GM18868 (cell line): Measurements from ENCODE around the gene MAN2B1.
"Not testable (repeated sequence)": the region's sequence is repeated elsewhere in the genome, so short reads cannot be mapped to it uniquely, and the experiment has no call there.

Experiments
- ATAC-seq: cut with Tn5 transposase; IDR thresholded peaks from one replicate; pipeline ENCODE4 v1.9.1; 2021; ENCODE audit warnings: mild to moderate bottlenecking, moderate library complexity; ENCODE audit not compliant: unreplicated experiment

MAN2B1 gene

DNA sequence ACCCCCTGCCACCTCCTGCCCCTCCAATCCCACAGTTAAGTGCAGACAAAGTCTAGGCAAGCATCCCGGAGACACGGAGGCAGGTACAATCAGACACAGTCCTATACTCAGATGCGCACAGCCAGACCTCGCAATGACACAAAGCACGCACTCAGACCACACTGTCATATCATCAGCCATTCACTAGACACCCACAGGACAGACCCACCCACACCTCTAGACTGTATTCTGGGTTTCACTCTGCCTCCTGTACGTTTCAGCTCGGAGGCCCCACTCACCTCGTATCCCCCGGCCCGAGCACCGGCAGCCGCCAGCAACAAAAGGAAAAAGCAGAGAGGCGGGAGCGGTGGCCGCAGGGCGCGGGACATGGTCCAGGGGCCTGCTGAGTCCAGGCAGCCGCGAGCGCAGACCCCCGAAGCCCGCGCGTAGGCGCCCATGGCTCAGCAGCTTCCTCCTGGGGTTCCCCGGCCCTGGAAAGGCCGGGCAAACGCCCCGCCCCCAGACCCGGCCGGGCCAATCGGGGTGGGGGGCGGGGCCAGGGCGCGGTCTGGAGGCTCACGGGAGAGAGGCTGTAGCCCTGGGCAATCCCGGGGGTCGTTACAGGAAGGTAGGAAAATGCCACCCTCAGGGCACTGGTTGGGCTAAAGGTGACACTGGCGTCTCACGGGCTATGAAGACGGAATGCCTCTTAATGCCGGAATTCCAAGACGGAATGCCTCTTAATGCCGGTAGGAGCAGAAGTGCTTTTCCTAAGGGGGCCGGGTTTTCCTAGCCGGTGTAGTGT lies at the start of gene MAN2B1, which contains the start of gene WDR83:
Gene MAN2B1 (minus strand): TSS at position 478 of the 784 bp plus-strand sequence. CDS start 41 bp downstream, at position 437.
Gene WDR83 (plus strand): TSS at position 543 of the 784 bp plus-strand sequence. CDS start 2,984 bp downstream, outside the sequence.
- peak; percentile 51 for ATAC-seq

DNA sequence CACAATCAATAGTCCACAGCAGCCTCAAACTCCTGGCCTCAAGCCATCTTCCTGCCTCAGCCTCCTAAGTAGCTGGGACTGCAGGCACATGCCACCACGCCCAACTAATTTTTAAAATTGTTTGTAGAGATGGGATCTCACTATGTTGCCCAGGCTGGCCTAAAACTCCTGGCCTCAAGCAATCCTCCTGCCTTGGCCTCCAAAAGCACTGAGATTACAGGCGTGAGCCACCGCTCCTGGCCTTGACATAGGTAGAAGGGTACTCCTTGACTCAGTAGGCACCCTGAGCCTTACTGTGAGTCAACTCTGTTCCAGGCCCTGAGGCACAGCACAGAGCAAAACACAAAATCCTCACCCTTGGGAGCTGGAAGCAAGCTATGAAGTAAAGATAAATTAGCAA lies 49.4 kb upstream of the MAN2B1 start:
- ATAC-seq: no peak

DNA sequence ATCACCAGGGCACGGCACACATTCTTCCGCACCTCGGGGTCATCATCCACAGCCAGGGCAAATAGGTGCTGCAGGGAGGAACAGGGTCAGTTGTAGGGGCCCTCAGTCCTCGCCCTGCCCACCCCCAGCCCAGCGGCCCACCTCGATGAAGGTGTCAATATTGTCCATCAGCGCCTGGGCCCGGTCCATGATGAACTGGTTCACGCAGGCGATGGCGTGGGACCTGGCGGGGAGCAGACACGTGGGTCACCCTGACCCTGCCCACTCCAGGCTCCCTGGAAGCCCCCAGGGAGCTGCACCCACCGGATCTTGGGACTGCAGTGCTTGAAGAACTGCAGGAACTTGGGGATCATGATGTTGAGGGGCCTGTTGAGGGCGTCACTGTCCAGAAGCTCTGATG lies 48.6 kb upstream of the MAN2B1 start:
- ATAC-seq: no peak

DNA sequence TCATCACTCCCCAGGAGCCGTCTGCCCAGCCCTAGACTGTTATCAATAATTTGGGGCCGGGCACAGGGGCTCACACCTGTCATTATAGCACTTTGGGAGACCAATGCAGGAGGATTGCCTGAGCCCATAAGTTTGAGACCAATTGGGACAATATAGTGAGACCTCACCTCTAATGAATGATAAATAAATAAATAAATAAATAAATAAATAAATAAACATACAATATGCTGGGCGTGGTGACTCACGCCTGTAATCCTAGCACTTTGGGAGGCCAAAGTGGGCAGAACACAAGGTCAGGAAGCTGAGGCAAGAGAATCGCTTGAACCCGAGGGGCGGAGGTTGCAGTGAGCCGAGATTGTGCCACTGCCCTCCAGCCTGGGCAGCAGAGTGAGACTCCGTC lies 46.8 kb upstream of the MAN2B1 start:
- not testable (repeated sequence) for ATAC-seq

DNA sequence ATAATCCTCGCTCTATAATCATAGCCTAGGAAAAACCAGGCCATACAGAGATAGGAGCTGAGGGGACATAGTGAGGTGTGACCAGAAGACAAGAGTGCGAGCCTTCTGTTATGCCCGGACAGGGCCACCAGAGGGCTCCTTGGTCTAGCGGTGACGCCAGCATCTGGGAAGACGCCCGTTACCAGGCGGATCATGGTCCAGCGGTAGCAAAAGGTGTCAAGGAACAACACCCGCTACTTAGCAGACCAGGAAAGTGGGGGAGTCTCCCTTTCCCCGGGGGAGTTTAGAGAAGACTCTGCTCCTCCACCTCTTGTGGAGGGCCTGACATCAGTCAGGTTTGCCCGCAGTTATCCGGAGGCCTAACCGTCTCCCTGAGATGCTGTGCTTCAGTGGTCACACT lies 45.5 kb upstream of the MAN2B1 start:
- ATAC-seq: not testable (repeated sequence)

DNA sequence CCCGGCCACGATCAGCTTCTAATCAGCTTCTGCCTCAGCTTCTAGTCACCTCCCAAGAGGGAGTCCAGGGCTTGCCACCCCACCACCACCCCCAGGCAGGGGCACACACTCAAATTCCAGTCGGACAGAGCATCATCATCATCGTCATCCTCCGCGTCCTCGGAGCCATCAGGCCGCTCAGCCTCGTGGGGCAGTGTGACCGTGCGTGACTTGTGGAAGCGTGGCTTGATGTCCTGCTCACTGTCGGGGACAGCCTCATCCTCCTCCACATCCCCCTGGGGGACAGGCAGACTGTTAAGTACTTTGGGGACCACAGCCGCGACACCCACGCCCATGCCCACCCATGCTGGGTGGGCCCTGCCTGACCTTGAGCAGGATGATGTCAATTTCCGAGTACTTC lies 44.6 kb upstream of the MAN2B1 start:
- no peak for ATAC-seq

DNA sequence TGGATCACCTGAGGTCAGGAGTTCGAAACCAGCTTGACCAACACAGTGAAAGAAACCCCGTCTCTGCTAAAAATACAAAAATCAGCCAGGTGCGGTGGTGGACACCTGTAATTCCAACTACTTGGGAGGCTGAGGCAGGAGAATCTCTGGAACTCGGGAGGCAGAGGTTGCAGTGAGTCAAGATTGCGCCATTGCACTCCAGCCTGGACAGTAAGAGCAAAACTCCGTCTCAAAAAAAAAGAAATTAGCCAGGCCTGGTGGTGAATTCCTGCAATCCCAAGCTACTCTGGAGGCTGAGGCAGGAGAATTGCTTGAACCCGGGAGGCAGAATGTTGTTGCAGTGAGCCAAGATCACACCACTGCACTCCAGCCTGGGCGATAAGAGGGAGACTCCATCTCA lies 42.1 kb upstream of the MAN2B1 start:
- no peak for ATAC-seq

DNA sequence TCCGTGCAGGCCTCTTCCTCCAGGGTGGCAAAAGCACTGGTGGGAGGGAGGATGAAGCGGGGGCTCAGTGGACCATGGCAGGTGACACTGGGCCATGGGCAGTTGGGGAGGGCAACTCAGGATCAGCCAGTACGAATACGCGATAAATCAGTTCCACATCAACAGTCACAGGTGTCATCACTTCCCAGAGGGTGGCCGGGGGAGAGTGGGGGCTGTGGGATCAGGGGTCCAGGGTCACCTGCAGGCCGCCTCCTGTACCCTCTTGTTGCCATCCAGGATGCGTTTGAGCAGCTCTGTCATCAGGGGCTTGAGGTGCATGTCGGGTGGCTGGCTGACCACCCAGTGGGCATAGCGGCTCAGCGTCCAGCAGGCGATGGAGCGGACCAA lies 39.8 kb upstream of the MAN2B1 start:
- ATAC-seq: no peak

DNA sequence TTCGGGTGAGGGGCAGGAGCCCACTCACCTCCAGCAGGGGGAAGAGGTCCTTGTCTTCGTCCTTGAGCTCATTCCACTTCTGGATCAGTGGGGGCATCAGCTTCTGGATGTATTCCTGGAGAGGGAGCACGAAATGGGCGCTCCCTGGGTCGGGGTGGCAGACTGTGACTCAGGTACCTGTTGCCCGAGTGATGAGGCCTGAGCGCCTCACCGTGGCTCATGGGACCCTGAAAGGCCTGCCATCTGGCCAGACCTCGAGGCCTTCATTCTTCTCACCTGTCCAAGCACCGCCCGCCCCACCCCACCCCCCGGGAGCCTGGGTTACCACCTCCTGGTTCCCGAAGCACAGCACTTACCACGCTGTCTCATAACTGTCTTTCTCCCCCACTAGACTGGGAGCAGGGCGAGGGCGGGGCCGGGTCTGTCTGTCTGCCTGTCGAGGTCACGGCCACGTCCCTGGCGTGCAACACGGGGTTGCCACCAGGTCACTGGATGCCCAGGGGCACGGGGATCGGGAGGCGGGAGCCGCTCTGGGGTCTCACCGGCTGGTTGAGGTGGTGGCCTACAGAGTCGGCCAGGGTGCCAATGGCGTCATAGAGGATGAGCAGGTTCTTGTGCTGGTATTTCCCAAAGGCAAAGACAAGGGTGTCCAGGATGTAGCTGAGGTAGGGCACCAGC lies 39.3 kb upstream of the MAN2B1 start:
- ATAC-seq: no peak

DNA sequence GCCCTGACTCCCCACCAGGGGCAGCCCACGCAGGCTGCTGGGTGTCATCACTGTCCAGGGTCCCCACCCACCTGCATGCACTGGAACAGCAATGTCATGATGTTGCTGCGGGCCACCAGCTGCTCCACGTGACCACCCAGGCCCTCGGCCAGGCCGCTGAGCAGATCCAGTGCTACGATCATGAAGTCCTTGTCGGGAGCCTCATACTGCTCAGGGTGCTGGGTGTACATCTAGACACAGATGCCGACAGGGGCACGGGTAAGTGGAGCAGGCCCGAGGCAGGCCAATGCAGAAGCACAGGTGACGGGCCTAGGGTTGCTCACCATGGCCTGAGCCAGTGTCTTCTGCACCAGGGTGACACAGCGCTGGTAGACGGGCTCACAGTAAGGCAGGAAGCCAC lies 38.6 kb upstream of the MAN2B1 start:
- ATAC-seq: no peak

DNA sequence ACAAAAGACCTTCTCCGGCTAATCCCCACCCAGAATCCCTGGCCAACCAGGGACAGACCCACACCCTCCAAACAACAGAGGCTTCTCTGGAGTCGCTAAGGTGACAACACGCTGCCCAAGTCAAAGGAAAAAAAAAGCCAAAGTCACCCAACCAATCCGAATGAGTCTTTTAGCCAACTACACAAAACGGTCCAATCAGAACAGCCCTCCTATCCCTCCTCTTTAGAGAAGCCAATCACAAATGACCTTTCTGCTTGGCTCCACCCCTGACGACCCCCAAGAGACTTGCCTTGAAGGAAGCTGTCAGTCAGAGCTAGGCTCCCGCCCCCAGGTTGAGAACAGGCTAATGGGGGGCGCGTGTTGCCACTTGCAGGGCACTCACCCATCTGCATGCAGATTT lies 36.5 kb upstream of the MAN2B1 start:
- no peak for ATAC-seq

DNA sequence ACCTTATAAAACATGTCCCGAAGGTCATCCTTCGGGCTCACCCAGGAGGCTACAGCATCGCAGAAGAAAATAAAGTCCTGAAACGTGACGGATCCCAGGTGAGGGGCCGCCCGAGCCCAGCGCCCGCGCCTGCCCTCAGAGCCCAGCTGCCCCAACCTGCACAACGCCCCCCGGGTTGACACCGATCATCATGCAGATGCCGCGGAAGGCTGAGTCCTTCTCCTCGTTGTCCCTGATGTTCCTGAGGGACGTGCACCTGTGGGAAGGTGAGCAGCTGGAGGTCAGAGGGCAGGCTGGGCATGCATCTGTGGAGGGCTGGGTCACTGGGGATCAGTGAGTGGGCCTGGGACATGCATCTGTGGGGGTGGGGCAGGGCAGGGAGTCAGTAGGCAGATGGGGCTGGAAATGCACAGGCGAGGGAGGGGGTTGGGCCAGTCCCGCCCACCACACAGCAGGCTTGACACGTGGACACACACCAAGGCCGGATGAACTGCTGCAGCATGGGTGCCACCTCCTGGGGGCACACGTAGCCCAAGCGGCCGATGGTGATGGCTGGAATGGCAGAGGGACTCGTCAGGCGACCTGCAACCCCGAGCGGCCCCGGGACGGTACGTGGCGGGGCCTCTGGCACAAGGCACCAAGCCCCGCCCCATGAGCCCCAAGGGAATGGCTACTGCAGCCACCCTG lies 35.2 kb upstream of the MAN2B1 start:
- ATAC-seq: no peak

DNA sequence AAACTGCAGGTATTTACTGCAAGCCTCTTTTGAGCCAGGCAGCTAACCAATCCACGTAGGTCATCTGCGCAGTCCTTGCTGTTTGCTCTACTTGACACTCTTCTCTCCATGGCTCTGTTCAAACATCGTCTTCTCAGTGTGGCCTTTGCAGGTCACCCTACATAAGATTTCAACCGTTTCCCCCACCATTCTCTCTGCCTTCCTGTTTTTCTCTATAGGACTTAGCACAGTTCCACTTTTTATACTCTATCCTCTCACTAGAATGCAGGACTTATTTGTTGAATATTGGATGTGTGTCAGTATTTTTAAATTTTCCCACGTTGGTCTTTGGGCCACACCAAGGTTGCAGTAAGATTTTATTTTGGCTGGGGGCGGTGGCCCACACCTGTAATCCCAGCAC lies 31.6 kb upstream of the MAN2B1 start:
- ATAC-seq: no peak

DNA sequence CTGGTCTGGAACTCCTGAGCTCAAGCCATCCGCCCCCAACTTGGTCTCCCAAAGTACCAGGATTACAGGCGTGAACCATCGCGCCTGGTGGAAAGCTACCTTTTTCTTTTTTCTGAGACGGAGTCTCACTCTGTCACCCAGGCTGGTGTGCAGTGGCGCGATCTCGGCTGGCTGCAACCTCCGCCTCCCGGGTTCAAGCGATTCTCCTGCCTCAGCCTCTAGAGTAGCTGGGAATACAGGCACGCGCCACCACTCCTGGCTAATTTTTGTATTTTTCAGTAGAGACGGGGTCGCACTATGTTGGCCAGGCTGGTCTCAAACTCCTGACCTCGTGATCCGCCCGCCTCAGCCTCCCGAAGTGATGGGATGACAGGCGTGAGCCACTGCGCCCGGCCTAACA lies 30.9 kb upstream of the MAN2B1 start:
- not testable (repeated sequence) for ATAC-seq

DNA sequence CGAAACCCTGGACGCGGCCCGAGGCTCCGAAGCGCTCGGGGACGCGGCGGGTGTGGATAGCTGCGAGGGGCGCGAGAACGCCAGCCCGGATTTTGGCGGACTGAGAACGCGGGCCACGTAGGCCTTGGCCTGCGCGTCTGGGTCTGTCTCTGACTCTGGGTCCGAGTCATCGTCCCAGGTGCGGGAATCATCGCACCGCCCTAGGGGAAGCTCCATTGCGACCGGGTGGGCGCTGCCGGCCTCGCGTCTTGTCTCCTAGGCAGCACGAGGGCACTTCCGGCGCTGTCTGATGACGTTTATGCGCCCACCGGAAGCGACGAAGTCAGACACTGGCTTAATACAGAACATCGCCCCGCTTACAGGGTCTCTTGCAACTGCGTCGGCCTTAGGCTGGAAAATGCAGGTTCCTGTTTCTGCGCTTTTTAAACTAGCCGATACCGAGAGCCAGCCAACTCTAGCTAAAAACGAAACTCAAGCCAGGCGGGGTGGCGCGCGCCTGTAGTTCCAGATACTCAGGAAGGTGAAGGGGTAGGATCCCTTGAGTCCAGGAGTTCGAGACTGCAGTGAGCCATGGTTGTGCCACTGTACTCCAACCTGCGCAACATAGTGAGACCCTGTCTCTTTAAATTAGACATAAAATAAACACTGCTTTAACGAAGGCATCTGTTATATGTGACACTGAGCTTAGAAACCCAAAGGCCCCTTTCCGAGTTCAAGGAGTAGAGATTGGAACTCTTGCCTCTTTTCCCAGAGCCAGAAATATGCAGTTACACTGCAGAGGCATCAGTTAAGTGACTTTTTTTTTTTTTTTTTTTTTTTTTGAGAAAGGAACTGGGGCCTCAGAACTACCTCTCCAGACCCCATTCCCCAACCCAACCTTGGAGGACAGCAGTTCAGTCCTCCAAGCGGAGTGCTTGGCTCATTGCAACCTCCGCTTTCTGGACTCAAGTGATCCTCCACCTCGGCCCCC lies 30.1 kb upstream of the MAN2B1 start, which contains the start of gene FBXW9:
Gene FBXW9 (minus strand): TSS at position 266 of the 970 bp plus-strand sequence. CDS start 50 bp downstream, at position 216.
- ATAC-seq: peak; percentile 82

DNA sequence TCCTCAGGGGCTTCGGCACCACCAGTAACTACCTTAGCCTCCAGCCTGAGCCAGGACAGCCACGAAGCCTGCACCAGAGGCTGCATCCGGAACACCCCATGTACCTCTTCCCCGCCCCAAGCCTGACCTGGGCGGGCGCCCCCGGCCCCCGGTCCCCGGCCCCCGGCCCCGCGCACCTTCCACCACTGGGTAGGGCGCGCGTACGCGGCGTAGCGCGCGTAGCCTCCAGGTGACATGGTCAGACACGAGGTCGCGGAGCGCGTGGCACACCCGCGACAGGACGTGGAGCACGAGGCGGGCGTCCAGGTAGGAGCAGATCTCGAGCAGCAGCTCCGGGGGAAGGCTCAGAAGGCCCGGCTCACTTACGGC lies 29.4 kb upstream of the MAN2B1 start:
- peak; percentile 17 for ATAC-seq

DNA sequence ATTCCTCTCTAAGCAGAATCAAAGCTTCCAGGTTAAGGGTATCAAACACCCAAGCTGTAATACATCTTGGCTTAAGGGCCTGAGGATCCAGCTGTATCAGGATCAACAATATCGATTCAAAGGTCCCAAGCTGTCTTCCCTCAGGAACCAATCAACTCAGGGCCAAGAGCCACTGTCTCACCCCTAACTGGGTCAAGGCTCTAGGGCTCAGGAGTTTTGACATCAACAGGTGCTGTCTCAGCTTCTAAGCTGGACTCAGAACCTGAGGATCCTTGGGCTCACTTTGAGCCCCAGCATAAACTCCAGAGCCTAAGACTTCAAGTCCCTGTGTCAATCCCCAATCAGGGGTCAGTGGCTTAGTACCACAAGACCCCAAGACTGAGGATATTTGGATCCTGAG lies 29.0 kb upstream of the MAN2B1 start:
- no peak for ATAC-seq

DNA sequence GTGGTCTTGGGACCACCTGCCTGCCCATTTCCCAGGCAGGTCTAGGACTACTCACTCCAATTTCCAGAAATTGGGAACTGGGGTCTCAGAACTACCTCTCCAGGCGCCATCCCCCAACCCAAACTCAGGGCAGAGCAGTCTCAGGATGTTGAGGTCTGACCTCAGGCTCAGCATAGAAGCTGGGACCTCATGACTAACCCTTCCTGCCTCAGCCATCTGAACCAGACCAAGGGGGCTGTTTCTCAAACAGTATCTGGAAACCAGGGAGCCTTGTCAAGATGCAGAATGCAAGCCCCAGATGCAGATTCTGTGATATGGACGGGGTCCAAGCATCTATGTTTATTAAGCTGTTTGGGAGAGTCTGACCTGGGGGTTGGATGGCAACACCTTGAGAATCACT lies 28.6 kb upstream of the MAN2B1 start:
- ATAC-seq: no peak

DNA sequence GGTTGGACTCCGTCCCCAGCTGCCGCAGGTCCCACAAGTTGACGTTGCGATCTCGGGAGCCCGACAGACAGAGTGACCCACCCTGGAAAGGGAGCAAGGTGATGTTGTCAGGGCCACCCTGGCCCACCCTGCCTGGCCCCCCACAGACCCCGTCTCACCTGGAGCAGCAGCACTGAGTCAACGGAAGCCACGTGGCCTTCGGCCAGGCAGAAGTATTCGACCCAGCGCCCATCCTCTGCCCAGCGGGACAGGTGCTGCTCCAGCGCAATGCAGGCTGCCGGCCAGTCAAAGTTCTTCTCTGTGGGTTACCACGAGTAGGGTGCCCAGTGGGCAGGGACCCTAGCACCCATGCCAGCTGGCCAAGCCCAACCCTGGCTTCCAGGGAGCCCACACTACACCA lies 28.1 kb upstream of the MAN2B1 start:
- no peak for ATAC-seq

DNA sequence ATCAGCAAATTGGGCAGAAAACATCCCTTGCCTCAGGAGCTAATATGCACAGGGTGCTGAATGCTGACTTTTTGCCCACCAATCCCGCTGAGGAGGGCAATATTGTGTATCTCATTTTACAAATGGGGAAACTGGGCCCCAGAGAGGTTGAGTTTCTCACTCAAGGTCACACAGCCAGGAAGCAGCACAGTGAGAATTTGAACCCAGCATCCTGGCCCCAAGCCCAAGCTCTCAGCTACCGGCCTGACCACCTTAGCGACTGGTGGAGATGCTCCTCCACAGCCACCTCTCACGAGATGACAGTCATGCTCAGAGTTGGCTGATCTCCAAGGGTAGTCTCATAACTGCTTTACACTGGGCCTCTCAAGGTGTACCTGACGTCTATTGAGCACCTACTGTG lies 26.4 kb upstream of the MAN2B1 start:
- ATAC-seq: no peak
